Activated CD4-positive, alpha-beta T cell treated with anti-CD3 and anti-CD28 coated beads, Interleukin-2, amount 50 U/mL, for 24 hours (primary cell): Measurements from ENCODE around the gene KCNJ8.
"Not testable (repeated sequence)": the region's sequence is repeated elsewhere in the genome, so short reads cannot be mapped to it uniquely, and the experiment has no call there.

Experiments
- DNase-seq, 2 donors: peaks; one replicate each; pipeline ENCODE4 v3.0.0-alpha.2; 2020; ENCODE audit warnings: low read depth in 1 of 2, low spot score in 1 of 2

The KCNJ8 gene

GRCh38 chr12:21774358-21775132 lies at the start of gene KCNJ8:
TSS of gene KCNJ8 (minus strand) at chr12:21774706. CDS start at chr12:21773616, 1,090 bp downstream.
- DNase-seq: no peak

GRCh38 chr12:21823581-21823980 lies 49.1 kb upstream of the KCNJ8 start:
- DNase-seq: no peak

GRCh38 chr12:21819678-21820077 lies 45.2 kb upstream of the KCNJ8 start:
- no peak for DNase-seq

GRCh38 chr12:21819236-21819635 lies 44.7 kb upstream of the KCNJ8 start:
- DNase-seq: no peak

- no peak for DNase-seq
These were observed 44.1 kb upstream of the KCNJ8 start for GRCh38 chr12:21818627-21819026.

GRCh38 chr12:21815306-21816062 lies 41.0 kb upstream of the KCNJ8 start:
- no peak for DNase-seq

GRCh38 chr12:21814814-21815213 lies 40.3 kb upstream of the KCNJ8 start:
- no peak for DNase-seq

- no peak for DNase-seq
These were observed 39.8 kb upstream of the KCNJ8 start for GRCh38 chr12:21814327-21814726.

- DNase-seq: no peak
These were observed 39.2 kb upstream of the KCNJ8 start for GRCh38 chr12:21813751-21814150.

- no peak for DNase-seq
These were observed 38.6 kb upstream of the KCNJ8 start for GRCh38 chr12:21813125-21813524.

- not testable (repeated sequence) for DNase-seq
These were observed 37.8 kb upstream of the KCNJ8 start for GRCh38 chr12:21812340-21812739.

GRCh38 chr12:21809100-21809499 lies 34.6 kb upstream of the KCNJ8 start:
- DNase-seq: no peak

- no peak for DNase-seq
These were observed 31.7 kb upstream of the KCNJ8 start for GRCh38 chr12:21806255-21806654.

GRCh38 chr12:21801522-21802288 lies 27.2 kb upstream of the KCNJ8 start:
- DNase-seq: no peak

- DNase-seq: no peak
These were observed 25.5 kb upstream of the KCNJ8 start for GRCh38 chr12:21800011-21800410.

- no peak for DNase-seq
These were observed 23.0 kb upstream of the KCNJ8 start for GRCh38 chr12:21797539-21797938.

GRCh38 chr12:21795648-21796328 lies 21.3 kb upstream of the KCNJ8 start:
- no peak for DNase-seq

- DNase-seq: not testable (repeated sequence)
These were observed 20.5 kb upstream of the KCNJ8 start for GRCh38 chr12:21794807-21795595.

GRCh38 chr12:21789687-21790086 lies 15.2 kb upstream of the KCNJ8 start:
- not testable (repeated sequence) for DNase-seq
